ENCODE measurements around the gene DENND1C.
A peak's percentile ranks its signal among the peaks of the same experiment; 100 is the strongest.
"Not testable (repeated sequence)": the region's sequence is repeated elsewhere in the genome, so short reads cannot be mapped to it uniquely, and the experiment has no call there.

DENND1C gene

GRCh38 chr19:6481541-6482342 lies at the start of gene DENND1C:
TSS of gene DENND1C (minus strand) at chr19:6481787. CDS start at chr19:6481695, 92 bp downstream.
- DNase-seq, result no peak

GRCh38 chr19:6530386-6531162 lies 49.0 kb upstream of the DENND1C start, which contains the start of gene TNFSF9:
TSS of gene TNFSF9 (plus strand) at chr19:6531026. CDS start at chr19:6531037, 11 bp downstream.
- peak; percentile 88 for DNase-seq

GRCh38 chr19:6529937-6530385 lies 48.4 kb upstream of the DENND1C start:
- DNase-seq, result no peak

GRCh38 chr19:6529351-6529750 lies 47.8 kb upstream of the DENND1C start:
- no peak for DNase-seq

GRCh38 chr19:6528544-6529121 lies 47.0 kb upstream of the DENND1C start:
- no peak for DNase-seq

- DNase-seq, result no peak
Measured at GRCh38 chr19:6527893-6528543, 46.4 kb upstream of the DENND1C start.

GRCh38 chr19:6524311-6524710 lies 42.7 kb upstream of the DENND1C start:
- DNase-seq, result no peak

- no peak for DNase-seq
Measured at GRCh38 chr19:6522712-6523111, 41.1 kb upstream of the DENND1C start.

- no peak for DNase-seq
Measured at GRCh38 chr19:6521718-6522646, 40.4 kb upstream of the DENND1C start.

GRCh38 chr19:6519289-6519688 lies 37.7 kb upstream of the DENND1C start:
- DNase-seq, result no peak

GRCh38 chr19:6518145-6518911 lies 36.7 kb upstream of the DENND1C start:
- no peak for DNase-seq

GRCh38 chr19:6516659-6517291 lies 35.2 kb upstream of the DENND1C start:
- DNase-seq, result peak; percentile 72

GRCh38 chr19:6516018-6516658 lies 34.6 kb upstream of the DENND1C start:
- DNase-seq, result peak; percentile 73

- DNase-seq, result no peak
Measured at GRCh38 chr19:6514926-6515544, 33.4 kb upstream of the DENND1C start.

- DNase-seq, result no peak
Measured at GRCh38 chr19:6514089-6514488, 32.5 kb upstream of the DENND1C start.

- no peak for DNase-seq
Measured at GRCh38 chr19:6510618-6511017, 29.0 kb upstream of the DENND1C start.

- no peak for DNase-seq
Measured at GRCh38 chr19:6509118-6509971, 27.8 kb upstream of the DENND1C start.

- DNase-seq, result not testable (repeated sequence)
Measured at GRCh38 chr19:6508028-6508771, 26.6 kb upstream of the DENND1C start.

Data from 8988T (cell line).